OCI-LY1 (cell line): Measurements from ENCODE around the gene NALCN.

Source experiments
- EZH2 ChIP-seq: fragments of 200-600 bp; sonication (generic), shearing (Covaris generic); IDR thresholded peaks from 2 replicates; pipeline ENCODE4 v1.8.0; 2017; ENCODE audit warnings: borderline replicate concordance, mixed run types, mild to moderate bottlenecking, antibody characterized with exemption, low read length, moderate library complexity, mixed read lengths
- TF ChIP-seq, protein P1 (sequence below): fragments of 200-600 bp; sonication (generic), shearing (Covaris generic); IDR thresholded peaks from 2 replicates; pipeline ENCODE4 v1.5.1; 2017; ENCODE audit warnings: mild to moderate bottlenecking, antibody characterized with exemption, low read length, moderate library complexity, mixed read lengths

DNA sequence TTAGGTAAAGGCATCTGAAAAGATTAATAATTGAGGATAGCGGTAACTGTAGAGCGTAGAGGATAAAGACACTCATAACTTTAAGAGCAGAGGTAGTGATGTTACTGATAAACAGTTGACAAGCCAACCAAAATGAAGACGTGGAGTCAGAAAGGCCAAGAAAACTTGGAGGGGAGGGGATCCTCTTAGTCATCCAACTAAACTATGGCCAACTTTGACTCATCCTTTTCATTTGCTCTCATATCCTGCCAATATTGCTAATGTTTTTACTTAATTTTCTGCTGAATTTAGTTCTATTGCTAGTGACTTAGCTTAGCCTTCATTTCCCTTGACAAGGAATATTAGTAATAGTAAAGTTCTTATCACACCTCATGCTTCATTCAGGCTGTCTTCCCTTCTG lies 49.6 kb upstream of the NALCN start:
- no peak for TF ChIP-seq EZH2
- TF ChIP-seq, protein P1, sequence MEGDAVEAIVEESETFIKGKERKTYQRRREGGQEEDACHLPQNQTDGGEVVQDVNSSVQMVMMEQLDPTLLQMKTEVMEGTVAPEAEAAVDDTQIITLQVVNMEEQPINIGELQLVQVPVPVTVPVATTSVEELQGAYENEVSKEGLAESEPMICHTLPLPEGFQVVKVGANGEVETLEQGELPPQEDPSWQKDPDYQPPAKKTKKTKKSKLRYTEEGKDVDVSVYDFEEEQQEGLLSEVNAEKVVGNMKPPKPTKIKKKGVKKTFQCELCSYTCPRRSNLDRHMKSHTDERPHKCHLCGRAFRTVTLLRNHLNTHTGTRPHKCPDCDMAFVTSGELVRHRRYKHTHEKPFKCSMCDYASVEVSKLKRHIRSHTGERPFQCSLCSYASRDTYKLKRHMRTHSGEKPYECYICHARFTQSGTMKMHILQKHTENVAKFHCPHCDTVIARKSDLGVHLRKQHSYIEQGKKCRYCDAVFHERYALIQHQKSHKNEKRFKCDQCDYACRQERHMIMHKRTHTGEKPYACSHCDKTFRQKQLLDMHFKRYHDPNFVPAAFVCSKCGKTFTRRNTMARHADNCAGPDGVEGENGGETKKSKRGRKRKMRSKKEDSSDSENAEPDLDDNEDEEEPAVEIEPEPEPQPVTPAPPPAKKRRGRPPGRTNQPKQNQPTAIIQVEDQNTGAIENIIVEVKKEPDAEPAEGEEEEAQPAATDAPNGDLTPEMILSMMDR, result no peak
